ENCODE results near the gene LIMK1. TPM values are rescaled to one million over a fixed set of nuclear protein-coding genes. Genes with fewer than 3 reads are reported as not detected.

The LIMK1 gene
- total RNA-seq, 1 experiment from 2014 or later, result 56.3 TPM

- H2AFZ ChIP-seq (ENCODE audit: low read depth, low read length, poor library complexity, severe bottlenecking), result no peak overlapping the region
- H3K4me2 ChIP-seq (ENCODE audit: low read length), result no peak overlapping the region
- ChIA-PET RAD21 (ENCODE audit: low non-redundant PET in 1 of 2, low total read pairs in 2 of 2, uncharacterized antibody in 2 of 2, unreplicated experiment in 2 of 2) (no interaction called here), CTCF (no interaction called here), POLR2A (no interaction called here)
- H3K36me3 ChIP-seq (ENCODE audit: control insufficient read depth in 1 of 2, insufficient read depth in 2 of 2, low read length in 2 of 2), result no peaks in the 10 kb centered on the region
- no peaks in the 10 kb centered on the region for H4K20me1 ChIP-seq (ENCODE audit: insufficient read depth)
- H3K79me2 ChIP-seq (ENCODE audit: insufficient read depth, low read length), result no peaks in the 10 kb centered on the region
- peaks cover 2% of the 10 kb centered on the region; the same call in 1 of the 2 replicates for H3K27me3 ChIP-seq (ENCODE audit: insufficient read depth, low read length)
- TF ChIP-seq REST (IDR thresholded peaks at IDR 0.05; ENCODE audit: low read depth) (no peak), ZBTB33 (IDR thresholded peaks at IDR 0.05; ENCODE audit: extremely low read depth, insufficient replicate concordance, low read length) (no peak), ELF1 (IDR thresholded peaks at IDR 0.05; ENCODE audit: borderline replicate concordance, low read depth) (no peak), CEBPB (IDR thresholded peaks at IDR 0.05; ENCODE audit: low read depth) (no peak), ATF3 (IDR thresholded peaks at IDR 0.05) (no peak), EZH2 (IDR thresholded peaks at IDR 0.05) (no peak), POLR2A (IDR thresholded peaks at IDR 0.05; ENCODE audit: borderline replicate concordance, extremely low read depth, insufficient read depth, insufficient read length) (no peak), ZFX (IDR thresholded peaks at IDR 0.05) (no peak), POLR2AphosphoS5 (IDR thresholded peaks at IDR 0.05; ENCODE audit: low read depth, low read length) (no peak), SRF (IDR thresholded peaks at IDR 0.05; ENCODE audit: low read depth) (no peak), ZNF274 (IDR thresholded peaks at IDR 0.05; ENCODE audit: low read depth, low read length) (no peak), RAD21 (IDR thresholded peaks at IDR 0.05; ENCODE audit: low read depth) (no peak), EZH2phosphoT487 (IDR thresholded peaks at IDR 0.05; ENCODE audit: borderline replicate concordance) (no peak), CBX3 (IDR thresholded peaks at IDR 0.05; ENCODE audit: low read depth) (no peak), TCF7L2 (IDR thresholded peaks at IDR 0.05; ENCODE audit: borderline replicate concordance, extremely low read depth, insufficient read depth, insufficient read length) (no peak), CTCF (IDR thresholded peaks at IDR 0.05 in 2 of 3, conservative IDR thresholded peaks at IDR 0.05 in 1 of 3; ENCODE audit: borderline replicate concordance in 1 of 3, insufficient read depth in 1 of 3, low read depth in 2 of 3, low read length in 2 of 3) (no peak)
- peaks cover 2 to 7% of the 10 kb centered on the region in 2 experiments; a peak in 2 of 4 replicates for H3K4me1 ChIP-seq (ENCODE audit: control insufficient read depth in 1 of 2, insufficient read depth in 2 of 2, low read length in 2 of 2)
- no peak overlapping the region for H3K4me3 ChIP-seq (replicated peaks in 1 of 2; ENCODE audit: low read depth in 1 of 2, low read length in 2 of 2)
- no peak overlapping the region for H3K27ac ChIP-seq (ENCODE audit: low read depth, low read length)
- DNase-seq (ENCODE audit: low read depth, low spot score) (no peak), ATAC-seq (no peak)
- no peaks in the 10 kb centered on the region for H3K9me2 ChIP-seq (ENCODE audit: insufficient read depth)
- no peak overlapping the region for H3K9ac ChIP-seq (ENCODE audit: low read length)
- no peaks in the 10 kb centered on the region for H3K9me3 ChIP-seq (ENCODE audit: control insufficient read depth in 1 of 2, insufficient read depth in 1 of 2, low read depth in 1 of 2, low read length in 2 of 2)
- intact Hi-C loops (cut with micrococcal nuclease), result no loop called here
- no TSS peak for BruUV-seq (replicated peaks)
Observed at GRCh38 chr7:74047804-74048380, 35.7 kb upstream of the LIMK1 start.

Data from HCT116 (cell line).